Measurements from ENCODE around the gene RDH16.

DNA sequence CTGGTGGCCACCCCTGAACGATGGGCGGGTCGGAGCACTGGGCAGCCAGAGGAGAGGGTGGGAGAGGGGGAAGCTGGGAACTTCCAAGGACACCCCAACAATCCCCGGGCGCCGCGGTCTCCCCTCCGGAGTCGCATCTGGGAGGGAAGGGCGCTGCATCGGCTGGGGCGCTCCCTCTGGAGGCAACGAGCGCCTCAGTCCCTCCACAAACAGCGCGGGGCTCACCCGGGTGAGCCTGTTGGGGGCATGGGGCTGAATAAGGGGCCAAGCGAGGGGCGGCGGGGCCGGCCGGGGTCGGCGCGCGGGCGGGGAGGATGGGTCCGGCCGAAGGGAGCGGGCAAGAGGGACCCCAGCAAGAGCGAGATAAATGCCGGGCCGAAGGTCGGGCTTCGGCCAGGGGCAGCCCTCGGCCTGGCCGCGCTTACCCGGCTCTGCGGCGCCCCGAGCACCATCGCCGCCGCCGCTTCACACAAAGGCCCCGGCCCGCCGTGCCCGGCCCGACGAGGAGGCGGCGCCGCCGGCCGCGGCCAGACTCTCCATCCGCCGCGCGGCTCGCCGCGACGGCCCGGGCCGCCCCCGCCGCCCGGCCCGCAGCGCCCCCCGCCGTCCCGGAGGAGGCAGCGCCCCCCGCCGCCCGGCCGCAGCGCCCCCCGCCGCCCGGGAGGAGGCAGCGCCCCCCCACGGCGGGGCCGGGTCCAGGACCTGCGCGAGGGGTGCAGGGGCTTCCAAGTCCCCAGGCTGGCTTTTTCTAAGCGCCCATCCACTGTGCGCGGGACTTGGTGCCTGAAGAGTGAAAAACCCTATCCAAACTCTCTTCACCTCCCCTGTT is 48.8 kb upstream of the RDH16 start, which contains the start of gene ZBTB39:
- peak in 1 of 2 donors; percentile 19 for TF ChIP-seq POLR2A (IDR thresholded peaks at IDR 0.05)
- TF ChIP-seq, protein P1, sequence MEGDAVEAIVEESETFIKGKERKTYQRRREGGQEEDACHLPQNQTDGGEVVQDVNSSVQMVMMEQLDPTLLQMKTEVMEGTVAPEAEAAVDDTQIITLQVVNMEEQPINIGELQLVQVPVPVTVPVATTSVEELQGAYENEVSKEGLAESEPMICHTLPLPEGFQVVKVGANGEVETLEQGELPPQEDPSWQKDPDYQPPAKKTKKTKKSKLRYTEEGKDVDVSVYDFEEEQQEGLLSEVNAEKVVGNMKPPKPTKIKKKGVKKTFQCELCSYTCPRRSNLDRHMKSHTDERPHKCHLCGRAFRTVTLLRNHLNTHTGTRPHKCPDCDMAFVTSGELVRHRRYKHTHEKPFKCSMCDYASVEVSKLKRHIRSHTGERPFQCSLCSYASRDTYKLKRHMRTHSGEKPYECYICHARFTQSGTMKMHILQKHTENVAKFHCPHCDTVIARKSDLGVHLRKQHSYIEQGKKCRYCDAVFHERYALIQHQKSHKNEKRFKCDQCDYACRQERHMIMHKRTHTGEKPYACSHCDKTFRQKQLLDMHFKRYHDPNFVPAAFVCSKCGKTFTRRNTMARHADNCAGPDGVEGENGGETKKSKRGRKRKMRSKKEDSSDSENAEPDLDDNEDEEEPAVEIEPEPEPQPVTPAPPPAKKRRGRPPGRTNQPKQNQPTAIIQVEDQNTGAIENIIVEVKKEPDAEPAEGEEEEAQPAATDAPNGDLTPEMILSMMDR (IDR thresholded peaks at IDR 0.05), result peak in 4 of 6 experiments; percentile 10 to 61 (median 34)
